Measurements from ENCODE around the gene IL16. TPM values are rescaled to one million over a fixed set of nuclear protein-coding genes. Genes with fewer than 3 reads are reported as not detected.

IL16 gene
- total and polyA plus RNA-seq, 9 of the 15 experiments (the other 6 are each of a cell fraction or from before 2014, with no cell fraction given), result 1.4 to 18.8 (median 10.6) TPM

DNA sequence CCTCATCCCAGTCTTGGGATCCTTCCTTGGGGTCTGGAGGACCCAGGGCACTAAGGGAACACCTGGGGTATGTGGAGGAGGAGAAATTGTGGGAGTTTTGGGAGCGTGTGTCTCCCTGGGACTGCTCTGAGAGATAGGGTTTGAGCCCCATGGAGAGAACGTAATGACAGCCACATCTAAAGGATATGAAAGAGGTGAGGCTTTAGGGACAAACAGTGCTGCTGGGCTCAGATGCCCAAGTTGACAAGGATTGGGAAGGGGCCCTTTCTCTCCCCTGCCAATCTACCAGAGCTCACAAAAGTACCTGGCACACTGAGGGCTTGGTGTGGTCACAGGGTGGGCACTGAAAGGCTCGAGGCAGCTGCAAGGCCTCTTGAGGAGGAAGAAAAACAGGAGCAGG is 140.6 kb downstream of the IL16 start:
- in situ Hi-C loops (cut with MboI), result no loop called here
- WGBS (ENCODE audit: insufficient coverage, low coverage, missing lambda C conversion rate), result 17% methylated on average over 3 of the region's 3 CpGs
- ChIA-PET POLR2A (interaction anchor here (2.2 kb wide), 1 partner anchor 11 kb away, joined by 9 read pairs; no protein-coding TSS in a partner anchor), CTCF (ENCODE audit: low intra/inter-chr PET ratio) (interaction anchor here (1.0 to 1.3 kb wide), 2 partner anchors 24 to 62 kb away, joined by 3 to 4 read pairs; no protein-coding TSS in a partner anchor)
- H3K4me2 ChIP-seq (ENCODE audit: insufficient read depth, low read length), result no peak overlapping the region
- H2AFZ ChIP-seq (ENCODE audit: low read depth, low read length), result no peak overlapping the region
- ATAC-seq (no peak), FAIRE-seq (no peak), DNase-seq (ENCODE audit: extremely low read depth in 1 of 4, low spot score in 3 of 4) (no peak)
- H3K27me3 ChIP-seq (ENCODE audit: control insufficient read depth in 2 of 2, insufficient read depth in 2 of 2, low read length in 2 of 2), result peaks cover 0 to 18% of the 10 kb centered on the region in 2 experiments; a peak in 2 of 5 replicates
- no peaks in the 10 kb centered on the region for H4K20me1 ChIP-seq (replicated peaks; ENCODE audit: control insufficient read depth, insufficient read depth, low read length)
- no peaks in the 10 kb centered on the region for H3K79me2 ChIP-seq (ENCODE audit: control insufficient read depth, insufficient read depth, low read length)
- no peaks in the 10 kb centered on the region for H3K9me1 ChIP-seq (ENCODE audit: control insufficient read depth, insufficient read depth, low read length)
- peaks cover 0 to 3% of the 10 kb centered on the region in 2 experiments; a peak in 1 of 5 replicates for H3K4me1 ChIP-seq (replicated peaks in 1 of 2; ENCODE audit: control insufficient read depth in 2 of 2, insufficient read depth in 2 of 2, low read length in 2 of 2)
- H3K9me3 ChIP-seq (replicated peaks; ENCODE audit: control insufficient read depth, insufficient read depth, low read depth, low read length), result no peaks in the 10 kb centered on the region
- no peaks in the 10 kb centered on the region for H3K36me3 ChIP-seq (ENCODE audit: control insufficient read depth, insufficient read depth, low read length)
- no peak overlapping the region for H3K27ac ChIP-seq (ENCODE audit: extremely low read depth, low read depth, low read length)
- no peak overlapping the region for H3K9ac ChIP-seq (ENCODE audit: insufficient read depth in 1 of 2, low read depth in 2 of 2, low read length in 2 of 2)
- no TSS peak for BruUV-seq (replicated peaks)
- intact Hi-C loops (cut with micrococcal nuclease), result no loop called here
- no peak overlapping the region for H3K4me3 ChIP-seq
- TF ChIP-seq PCBP2 (IDR thresholded peaks at IDR 0.05; ENCODE audit: low read depth, low read length, poor library complexity, severe bottlenecking), result no peak
- TF ChIP-seq, protein P1, sequence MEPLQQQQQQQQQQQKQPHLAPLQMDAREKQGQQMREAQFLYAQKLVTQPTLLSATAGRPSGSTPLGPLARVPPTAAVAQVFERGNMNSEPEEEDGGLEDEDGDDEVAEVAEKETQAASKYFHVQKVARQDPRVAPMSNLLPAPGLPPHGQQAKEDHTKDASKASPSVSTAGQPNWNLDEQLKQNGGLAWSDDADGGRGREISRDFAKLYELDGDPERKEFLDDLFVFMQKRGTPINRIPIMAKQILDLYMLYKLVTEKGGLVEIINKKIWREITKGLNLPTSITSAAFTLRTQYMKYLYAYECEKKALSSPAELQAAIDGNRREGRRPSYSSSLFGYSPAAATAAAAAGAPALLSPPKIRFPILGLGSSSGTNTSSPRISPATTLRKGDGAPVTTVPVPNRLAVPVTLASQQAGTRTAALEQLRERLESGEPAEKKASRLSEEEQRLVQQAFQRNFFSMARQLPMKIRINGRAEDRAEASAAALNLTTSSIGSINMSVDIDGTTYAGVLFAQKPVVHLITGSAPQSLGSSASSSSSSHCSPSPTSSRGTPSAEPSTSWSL (CRISPR knock-in tag; IDR thresholded peaks at IDR 0.05; ENCODE audit: borderline replicate concordance), result no peak
- no peak for TF ChIP-seq FOXK1 (CRISPR knock-in tag; IDR thresholded peaks at IDR 0.05; ENCODE audit: borderline replicate concordance)
- no peak for TF ChIP-seq HNRNPH1 (optimal IDR thresholded peaks at IDR 0.05; ENCODE audit: low read depth, low read length)
- TF ChIP-seq ELF4 (CRISPR knock-in tag; IDR thresholded peaks at IDR 0.05), result no peak
- TF ChIP-seq MTA1 (IDR thresholded peaks at IDR 0.05; ENCODE audit: borderline replicate concordance), result no peak
- TF ChIP-seq, protein P2, sequence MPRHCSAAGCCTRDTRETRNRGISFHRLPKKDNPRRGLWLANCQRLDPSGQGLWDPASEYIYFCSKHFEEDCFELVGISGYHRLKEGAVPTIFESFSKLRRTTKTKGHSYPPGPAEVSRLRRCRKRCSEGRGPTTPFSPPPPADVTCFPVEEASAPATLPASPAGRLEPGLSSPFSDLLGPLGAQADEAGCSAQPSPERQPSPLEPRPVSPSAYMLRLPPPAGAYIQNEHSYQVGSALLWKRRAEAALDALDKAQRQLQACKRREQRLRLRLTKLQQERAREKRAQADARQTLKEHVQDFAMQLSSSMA (CRISPR knock-in tag; IDR thresholded peaks at IDR 0.05), result no peak
- TF ChIP-seq, protein P3, sequence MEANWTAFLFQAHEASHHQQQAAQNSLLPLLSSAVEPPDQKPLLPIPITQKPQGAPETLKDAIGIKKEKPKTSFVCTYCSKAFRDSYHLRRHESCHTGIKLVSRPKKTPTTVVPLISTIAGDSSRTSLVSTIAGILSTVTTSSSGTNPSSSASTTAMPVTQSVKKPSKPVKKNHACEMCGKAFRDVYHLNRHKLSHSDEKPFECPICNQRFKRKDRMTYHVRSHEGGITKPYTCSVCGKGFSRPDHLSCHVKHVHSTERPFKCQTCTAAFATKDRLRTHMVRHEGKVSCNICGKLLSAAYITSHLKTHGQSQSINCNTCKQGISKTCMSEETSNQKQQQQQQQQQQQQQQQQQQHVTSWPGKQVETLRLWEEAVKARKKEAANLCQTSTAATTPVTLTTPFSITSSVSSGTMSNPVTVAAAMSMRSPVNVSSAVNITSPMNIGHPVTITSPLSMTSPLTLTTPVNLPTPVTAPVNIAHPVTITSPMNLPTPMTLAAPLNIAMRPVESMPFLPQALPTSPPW (CRISPR knock-in tag; IDR thresholded peaks at IDR 0.05), result no peak
